ENCODE measurements around the gene ETFA. TPM values are rescaled to one million over a fixed set of nuclear protein-coding genes. Genes with fewer than 3 reads are reported as not detected.
A peak's percentile ranks its signal among the peaks of the same experiment; 100 is the strongest.

The ETFA gene
- total RNA-seq, 1 donor from 2014 or later: 109 TPM

DNA sequence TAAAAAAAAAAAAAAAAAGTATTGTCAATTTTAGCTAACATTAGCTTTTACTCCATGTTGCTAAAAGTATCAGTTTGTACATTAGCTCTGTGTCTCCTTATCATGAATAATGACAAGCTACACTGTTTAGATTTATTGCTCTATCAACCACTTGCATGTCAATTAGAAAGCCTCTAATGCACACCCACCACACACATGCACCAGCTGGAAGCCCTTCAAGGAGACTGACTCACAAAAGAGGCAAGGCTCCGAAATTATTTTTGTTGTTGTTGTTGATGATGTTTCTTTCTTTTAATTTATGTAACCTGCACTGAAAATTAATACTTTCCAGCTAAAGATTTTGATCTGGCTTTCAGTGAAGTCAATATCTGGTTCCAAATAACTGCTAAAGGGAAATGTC, 71.5 kb downstream of the ETFA start:
- peaks cover 2% of the 10 kb centered on the region for H3K9me3 Mint-ChIP-seq
- no peak for DNase-seq (ENCODE audit: low read depth, low spot score)
- TF ChIP-seq, protein P1, sequence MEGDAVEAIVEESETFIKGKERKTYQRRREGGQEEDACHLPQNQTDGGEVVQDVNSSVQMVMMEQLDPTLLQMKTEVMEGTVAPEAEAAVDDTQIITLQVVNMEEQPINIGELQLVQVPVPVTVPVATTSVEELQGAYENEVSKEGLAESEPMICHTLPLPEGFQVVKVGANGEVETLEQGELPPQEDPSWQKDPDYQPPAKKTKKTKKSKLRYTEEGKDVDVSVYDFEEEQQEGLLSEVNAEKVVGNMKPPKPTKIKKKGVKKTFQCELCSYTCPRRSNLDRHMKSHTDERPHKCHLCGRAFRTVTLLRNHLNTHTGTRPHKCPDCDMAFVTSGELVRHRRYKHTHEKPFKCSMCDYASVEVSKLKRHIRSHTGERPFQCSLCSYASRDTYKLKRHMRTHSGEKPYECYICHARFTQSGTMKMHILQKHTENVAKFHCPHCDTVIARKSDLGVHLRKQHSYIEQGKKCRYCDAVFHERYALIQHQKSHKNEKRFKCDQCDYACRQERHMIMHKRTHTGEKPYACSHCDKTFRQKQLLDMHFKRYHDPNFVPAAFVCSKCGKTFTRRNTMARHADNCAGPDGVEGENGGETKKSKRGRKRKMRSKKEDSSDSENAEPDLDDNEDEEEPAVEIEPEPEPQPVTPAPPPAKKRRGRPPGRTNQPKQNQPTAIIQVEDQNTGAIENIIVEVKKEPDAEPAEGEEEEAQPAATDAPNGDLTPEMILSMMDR (conservative IDR thresholded peaks at IDR 0.05): no peak
- peaks cover 10% of the 10 kb centered on the region for H3K4me1 Mint-ChIP-seq
- no peak overlapping the region for H3K27ac Mint-ChIP-seq (ENCODE audit: unreplicated experiment)
- H3K36me3 Mint-ChIP-seq (ENCODE audit: low read depth): peaks cover 8% of the 10 kb centered on the region
- H3K4me3 Mint-ChIP-seq: no peak overlapping the region
- no peaks in the 10 kb centered on the region for H3K27me3 Mint-ChIP-seq (ENCODE audit: low read depth)

DNA sequence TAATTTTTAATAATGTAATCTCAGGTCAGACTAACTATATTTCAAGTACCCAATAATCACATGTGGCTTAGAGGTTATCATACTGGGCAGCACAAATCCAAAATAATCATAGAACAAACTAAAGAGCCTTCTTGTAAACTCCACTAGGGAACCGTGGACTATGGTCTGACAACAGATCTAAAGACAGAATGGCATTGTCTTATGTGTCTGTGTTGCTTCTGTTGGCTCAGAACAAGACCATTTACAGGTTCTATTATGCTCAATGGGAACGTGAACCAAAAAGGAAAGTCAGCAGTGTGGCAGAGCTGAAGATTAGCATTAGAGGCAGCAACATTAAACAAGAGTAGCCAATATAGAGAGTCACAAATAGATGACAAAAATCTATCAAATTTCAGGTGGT, 74.9 kb downstream of the ETFA start:
- no peak for DNase-seq (ENCODE audit: low read depth, low spot score)
- peaks cover 2% of the 10 kb centered on the region for H3K36me3 Mint-ChIP-seq (ENCODE audit: low read depth)
- no peaks in the 10 kb centered on the region for H3K27me3 Mint-ChIP-seq (ENCODE audit: low read depth)
- H3K4me3 Mint-ChIP-seq: no peak overlapping the region
- H3K4me1 Mint-ChIP-seq: peaks cover 10% of the 10 kb centered on the region
- no peak overlapping the region for H3K27ac Mint-ChIP-seq (ENCODE audit: unreplicated experiment)
- no peaks in the 10 kb centered on the region for H3K9me3 Mint-ChIP-seq
- TF ChIP-seq, protein P1 (conservative IDR thresholded peaks at IDR 0.05): no peak

DNA sequence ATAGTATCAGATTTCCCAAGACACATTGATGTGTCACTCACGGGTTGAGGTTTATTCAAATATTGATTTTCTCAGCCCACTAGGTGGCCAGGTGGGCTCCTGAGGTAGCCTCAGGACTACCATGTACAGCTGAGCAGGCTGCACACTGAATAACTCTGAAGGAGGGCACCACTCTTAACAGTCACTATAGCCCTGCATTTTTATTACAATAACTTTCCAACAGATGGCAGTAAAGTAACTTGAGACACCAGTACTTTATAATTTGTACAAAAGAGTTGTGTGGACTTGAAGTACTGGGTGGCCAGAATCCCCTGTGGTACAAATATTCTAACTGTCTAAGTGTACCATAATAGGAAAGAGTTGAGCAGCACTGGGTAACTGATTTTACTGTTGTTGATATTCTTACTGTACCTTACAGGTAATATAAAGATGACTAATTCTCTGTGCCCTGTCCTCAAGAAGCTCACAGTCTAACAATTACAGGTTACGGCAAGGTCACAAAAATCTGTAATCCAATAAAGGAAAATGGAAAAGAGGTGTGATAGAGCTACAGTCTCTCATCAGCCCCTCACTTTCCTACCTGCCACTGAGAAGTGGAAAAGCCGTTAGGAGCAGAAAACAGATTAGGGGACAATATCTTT, 76.0 kb downstream of the ETFA start:
- Mint-ChIP-seq H3K9me3 (no peaks in the 10 kb centered on the region), H3K4me3 (no peak overlapping the region), H3K36me3 (ENCODE audit: low read depth) (peaks cover 5% of the 10 kb centered on the region), H3K4me1 (peaks cover 10% of the 10 kb centered on the region), H3K27me3 (ENCODE audit: low read depth) (no peaks in the 10 kb centered on the region), H3K27ac (ENCODE audit: unreplicated experiment) (no peak overlapping the region)
- DNase-seq (ENCODE audit: low read depth, low spot score): no peak
- TF ChIP-seq, protein P1 (conservative IDR thresholded peaks at IDR 0.05): peak; percentile 65

DNA sequence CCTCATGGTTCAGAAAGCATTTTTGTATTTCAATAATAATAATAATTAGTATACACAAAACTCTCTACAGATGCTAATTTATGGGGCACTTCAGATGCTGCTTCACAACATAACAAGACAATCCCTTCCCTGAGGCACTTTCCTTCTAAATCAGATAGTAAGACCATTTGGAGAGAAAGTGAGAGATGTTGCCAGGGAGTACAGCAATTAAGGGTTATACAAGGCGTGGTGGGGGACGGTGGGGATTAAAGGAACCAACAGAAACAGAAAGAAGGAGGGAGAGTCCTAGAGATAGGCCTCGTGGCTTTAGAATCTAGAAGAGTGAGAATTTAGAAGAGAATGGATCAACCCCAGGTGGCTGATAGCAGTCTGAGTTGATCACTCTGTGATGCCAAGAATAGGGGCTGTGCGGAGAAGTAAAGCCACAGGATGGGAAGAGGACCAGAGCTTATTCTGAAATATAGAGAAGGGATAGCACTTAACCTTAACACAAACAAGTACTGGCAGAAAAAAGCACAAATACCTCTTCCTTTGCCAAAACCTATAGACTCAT, 76.9 kb downstream of the ETFA start:
- Mint-ChIP-seq H3K4me3 (no peak overlapping the region), H3K9me3 (no peaks in the 10 kb centered on the region), H3K36me3 (ENCODE audit: low read depth) (peaks cover 5% of the 10 kb centered on the region), H3K27me3 (ENCODE audit: low read depth) (no peaks in the 10 kb centered on the region), H3K27ac (ENCODE audit: unreplicated experiment) (no peak overlapping the region), H3K4me1 (peaks cover 4% of the 10 kb centered on the region)
- DNase-seq (ENCODE audit: low read depth, low spot score): no peak
- TF ChIP-seq, protein P1 (conservative IDR thresholded peaks at IDR 0.05): no peak

DNA sequence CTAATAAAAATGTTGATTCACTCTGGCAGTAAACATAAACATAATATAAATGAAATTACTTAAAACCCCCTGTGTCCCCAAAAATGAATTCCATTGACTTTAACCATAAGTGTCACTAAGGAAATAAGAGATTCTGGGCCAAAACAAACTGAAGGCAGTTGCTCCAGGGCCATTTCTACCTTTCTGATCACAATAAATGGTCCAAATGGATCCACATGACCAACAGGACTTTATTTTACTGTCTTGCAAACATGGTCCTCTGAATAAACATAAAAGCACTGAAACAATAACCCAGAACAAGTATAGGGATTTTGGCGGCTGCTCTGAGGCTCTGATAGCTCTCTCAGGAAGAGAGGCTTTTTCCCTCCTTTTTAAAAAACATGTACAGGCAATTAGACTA, 77.3 kb downstream of the ETFA start:
- TF ChIP-seq, protein P1 (conservative IDR thresholded peaks at IDR 0.05): no peak
- Mint-ChIP-seq H3K27me3 (ENCODE audit: low read depth) (no peaks in the 10 kb centered on the region), H3K4me1 (peaks cover 4% of the 10 kb centered on the region), H3K9me3 (no peaks in the 10 kb centered on the region), H3K36me3 (ENCODE audit: low read depth) (peaks cover 7% of the 10 kb centered on the region), H3K27ac (ENCODE audit: unreplicated experiment) (no peak overlapping the region), H3K4me3 (no peak overlapping the region)
- no peak for DNase-seq (ENCODE audit: low read depth, low spot score)

All from neural crest cell (in vitro differentiated cells).